Activated CD4-positive, alpha-beta T cell treated with anti-CD3 and anti-CD28 coated beads for 36 hours (primary cell): ENCODE measurements around the gene MORF4L1. TPM values are rescaled to one million over a fixed set of nuclear protein-coding genes. Genes with fewer than 3 reads are reported as not detected.

Source experiments
- ATAC-seq: fragments of 200-7000 bp; cut with Tn5 transposase; one replicate; pipeline ENCODE4 v1.10.0; 2021; ENCODE audit warnings: mild to moderate bottlenecking, moderate library complexity
- CTCF ChIA-PET: fragments of 350-600 bp; sonication (Branson Sonifier 250); formaldehyde crosslinking; loops from one replicate; lab custom pipeline; 2021; ENCODE audit warnings: antibody characterized with exemption; lab: Charles Lee
- POLR2A ChIA-PET: fragments of 350-600 bp; sonication (Branson Sonifier 250); formaldehyde crosslinking; loops from one replicate; lab custom pipeline; 2021; ENCODE audit warnings: antibody characterized with exemption, inconsistent platforms; lab: Charles Lee
- DNase-seq: peaks from one replicate; pipeline ENCODE4 v3.0.0-alpha.2; 2020
- H3K27ac Mint-ChIP-seq: one replicate; pipeline ENCODE4 v1.8.0; 2021; ENCODE audit warnings: mixed read lengths
- H3K27me3 Mint-ChIP-seq: one replicate; pipeline ENCODE4 v1.8.0; 2021; ENCODE audit warnings: mixed read lengths
- H3K36me3 Mint-ChIP-seq: one replicate; pipeline ENCODE4 v1.8.0; 2021; ENCODE audit warnings: low read depth, mixed read lengths
- H3K4me1 Mint-ChIP-seq: one replicate; pipeline ENCODE4 v1.8.0; 2021; ENCODE audit warnings: mixed read lengths
- H3K4me3 Mint-ChIP-seq: one replicate; pipeline ENCODE4 v1.8.0; 2021; ENCODE audit warnings: mild to moderate bottlenecking, moderate library complexity, mixed read lengths
- H3K9me3 Mint-ChIP-seq: one replicate; pipeline ENCODE4 v1.8.0; 2021; ENCODE audit warnings: low read depth, mixed read lengths
- intact Hi-C, 2 experiments: fragments of 100-400 bp; cut with DNase I in 1 of 2; cut with micrococcal nuclease in 1 of 2; formaldehyde crosslinking; loops; one replicate each; pipeline versions ENCODE4 v1.14.2 to v1.15.1; 2022 to 2024; cut with DNase I, micrococcal nuclease
- total RNA-seq, 2 experiments: library from RNA; stranded (reverse); gene quantifications; one replicate each; pipeline ENCODE4 v1.2.3, GENCODE V29; 2021

The MORF4L1 gene
- total RNA-seq, 2 experiments from 2014 or later, result 260 to 353 TPM

GRCh38 chr15:78937132-78937739 is 64.5 kb downstream of the MORF4L1 start:
- Mint-ChIP-seq H3K27ac (no peak overlapping the region), H3K27me3 (peaks cover 12% of the 10 kb centered on the region), H3K9me3 (no peaks in the 10 kb centered on the region), H3K4me3 (no peak overlapping the region), H3K36me3 (no peaks in the 10 kb centered on the region), H3K4me1 (peaks cover 20% of the 10 kb centered on the region)
- peak; percentile 22 for ATAC-seq
- peak; percentile 30 for DNase-seq
- intact Hi-C loops, result no loop called here
- CTCF ChIA-PET, result no interaction called here
- POLR2A ChIA-PET, result no interaction called here

DNA sequence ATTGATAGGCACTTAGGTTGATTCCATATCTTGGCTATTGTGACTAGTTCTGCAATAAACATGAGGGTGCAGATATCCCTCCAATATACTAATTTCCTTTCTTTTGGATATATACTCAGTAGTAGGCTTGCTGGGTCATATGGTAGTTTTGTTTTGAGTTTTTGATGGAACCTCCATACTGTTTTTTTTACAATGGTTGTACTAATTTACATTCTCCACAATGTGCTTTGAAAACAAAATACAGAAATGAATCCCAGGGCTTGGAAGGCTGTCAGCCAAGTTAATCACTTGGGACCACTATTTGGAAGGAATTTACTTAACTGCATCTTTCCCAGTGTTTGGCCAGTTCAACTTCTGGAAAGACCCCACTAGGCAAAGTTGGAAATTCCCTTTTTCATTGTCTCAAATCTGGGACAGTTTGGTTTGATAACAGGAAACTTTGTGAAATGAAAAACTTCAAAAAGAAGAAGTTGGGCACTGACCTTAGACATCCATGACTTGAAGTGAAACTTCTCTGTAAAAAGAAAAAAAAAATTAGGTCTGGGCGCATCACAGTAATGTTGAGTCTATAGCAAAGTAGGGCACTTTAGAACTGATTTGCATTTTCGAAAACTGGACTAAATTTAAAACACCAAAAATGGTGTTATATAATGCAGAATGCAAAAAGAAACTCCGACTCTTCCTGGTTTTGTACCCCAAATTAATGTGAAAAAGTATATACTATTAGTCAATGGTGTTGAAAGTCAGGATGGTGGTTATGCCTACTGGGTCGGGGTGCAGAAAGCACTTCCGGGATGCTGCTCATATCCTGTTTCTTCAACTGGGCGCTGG is 66.2 kb downstream of the MORF4L1 start:
- Mint-ChIP-seq H3K36me3 (no peaks in the 10 kb centered on the region), H3K27ac (peak overlapping the region; percentile 53), H3K27me3 (peaks cover 15% of the 10 kb centered on the region), H3K4me3 (peak overlapping the region; percentile 15), H3K4me1 (peaks cover 20% of the 10 kb centered on the region), H3K9me3 (no peaks in the 10 kb centered on the region)
- ChIA-PET CTCF (interaction anchor here (0.6 kb wide), 1 partner anchor 629 kb away, joined by 3 read pairs; no protein-coding TSS in a partner anchor), POLR2A (no interaction called here)
- intact Hi-C loops, result no loop called here
- ATAC-seq (peak; percentile 62), DNase-seq (no peak)

GRCh38 chr15:78942741-78943140 is 70.1 kb downstream of the MORF4L1 start:
- ATAC-seq (no peak), DNase-seq (no peak)
- intact Hi-C loops, result no loop called here
- Mint-ChIP-seq H3K9me3 (no peaks in the 10 kb centered on the region), H3K36me3 (no peaks in the 10 kb centered on the region), H3K4me1 (peaks cover 15% of the 10 kb centered on the region), H3K4me3 (no peak overlapping the region), H3K27me3 (peaks cover 18% of the 10 kb centered on the region), H3K27ac (no peak overlapping the region)
- POLR2A ChIA-PET, result no interaction called here
- CTCF ChIA-PET, result no interaction called here

DNA sequence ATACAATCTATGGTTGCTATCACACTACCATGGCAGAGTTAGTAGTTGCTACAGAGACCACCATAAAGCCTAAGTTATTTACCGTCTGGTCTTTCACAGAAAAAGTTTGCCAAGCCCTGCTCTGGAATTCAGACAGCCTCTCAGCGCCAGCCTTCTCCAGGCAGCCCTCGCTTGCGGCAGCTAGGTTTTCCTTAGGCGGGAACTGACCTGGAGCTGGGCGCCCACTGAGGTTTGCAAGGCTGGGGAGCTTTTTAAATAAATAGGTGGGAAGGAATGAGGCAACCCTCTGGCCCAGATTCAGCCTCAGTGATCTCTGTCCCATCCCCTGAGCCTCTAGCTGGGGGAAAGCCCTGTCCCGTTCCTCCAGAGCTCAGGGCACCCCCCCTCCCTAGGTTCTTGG is 71.0 kb downstream of the MORF4L1 start:
- Mint-ChIP-seq H3K36me3 (no peaks in the 10 kb centered on the region), H3K27ac (no peak overlapping the region), H3K4me1 (peaks cover 10% of the 10 kb centered on the region), H3K27me3 (peaks cover 15% of the 10 kb centered on the region), H3K9me3 (no peaks in the 10 kb centered on the region), H3K4me3 (peak overlapping the region; percentile 57)
- ChIA-PET CTCF (no interaction called here), POLR2A (no interaction called here)
- DNase-seq, result no peak
- ATAC-seq, result no peak
- intact Hi-C loops, result no loop called here

DNA sequence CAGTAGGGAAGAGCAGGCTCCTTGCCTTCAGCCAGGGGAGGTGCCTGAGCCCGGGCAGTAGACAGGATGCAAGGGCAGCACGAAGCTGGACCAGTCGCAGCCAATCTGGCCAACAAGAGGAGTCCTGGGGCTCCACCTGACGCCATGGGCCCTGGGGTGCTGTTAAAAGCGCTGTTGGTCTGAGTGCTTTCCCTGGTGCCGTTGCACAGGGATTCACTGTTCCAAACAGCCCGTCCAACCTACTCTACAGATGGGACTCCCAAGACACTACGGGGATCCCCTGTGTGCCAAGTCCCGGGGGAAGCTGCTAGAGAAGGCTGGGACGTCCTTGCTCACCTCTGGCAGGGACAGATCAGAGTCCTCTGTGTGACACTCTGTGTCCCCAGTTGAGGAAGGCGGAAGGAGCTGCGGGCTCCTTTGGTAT is 71.5 kb downstream of the MORF4L1 start:
- peak overlapping the region; percentile 13 for H3K27ac Mint-ChIP-seq
- peaks cover 15% of the 10 kb centered on the region for H3K27me3 Mint-ChIP-seq
- DNase-seq, result no peak
- H3K9me3 Mint-ChIP-seq, result no peaks in the 10 kb centered on the region
- ChIA-PET POLR2A (no interaction called here), CTCF (interaction anchor here (0.6 kb wide), 1 partner anchor 69 kb away, joined by 3 read pairs; no protein-coding TSS in a partner anchor)
- H3K36me3 Mint-ChIP-seq, result no peaks in the 10 kb centered on the region
- intact Hi-C loops, result no loop called here
- peak; percentile 22 for ATAC-seq
- H3K4me1 Mint-ChIP-seq, result peaks cover 5% of the 10 kb centered on the region
- peak overlapping the region; percentile 57 for H3K4me3 Mint-ChIP-seq

GRCh38 chr15:78944669-78945407 is 72.1 kb downstream of the MORF4L1 start, which contains the start of gene CTSH:
CTSH (minus strand) TSS chr15:78945046; CDS start chr15:78944981, 65 bp downstream.
- Mint-ChIP-seq H3K4me3 (peak within 1 kb of the TSS; percentile 57), H3K27me3 (peaks cover 15% of the 10 kb centered on the region), H3K36me3 (no peaks in the 10 kb centered on the region), H3K4me1 (peaks cover 3% of the 10 kb centered on the region), H3K9me3 (no peaks in the 10 kb centered on the region), H3K27ac (peak within 1 kb of the TSS; percentile 13)
- ChIA-PET CTCF (interaction anchor here (0.6 kb wide), 1 partner anchor 70 kb away, joined by 3 read pairs; no protein-coding TSS in a partner anchor), POLR2A (interaction anchor here (0.6 kb wide), 1 partner anchor 26 kb away, joined by 3 read pairs; no protein-coding TSS in a partner anchor)
- intact Hi-C loops, result no loop called here
- ATAC-seq (peak; percentile 72), DNase-seq (peak; percentile 69)

GRCh38 chr15:78946493-78946892 is 73.8 kb downstream of the MORF4L1 start:
- no peak for ATAC-seq
- no peaks in the 10 kb centered on the region for H3K36me3 Mint-ChIP-seq
- CTCF ChIA-PET, result no interaction called here
- POLR2A ChIA-PET, result no interaction called here
- no peaks in the 10 kb centered on the region for H3K9me3 Mint-ChIP-seq
- no peak overlapping the region for H3K27ac Mint-ChIP-seq
- intact Hi-C loops, result no loop called here
- H3K4me1 Mint-ChIP-seq, result peaks cover 8% of the 10 kb centered on the region
- no peak overlapping the region for H3K4me3 Mint-ChIP-seq
- no peak for DNase-seq
- H3K27me3 Mint-ChIP-seq, result peaks cover 13% of the 10 kb centered on the region

DNA sequence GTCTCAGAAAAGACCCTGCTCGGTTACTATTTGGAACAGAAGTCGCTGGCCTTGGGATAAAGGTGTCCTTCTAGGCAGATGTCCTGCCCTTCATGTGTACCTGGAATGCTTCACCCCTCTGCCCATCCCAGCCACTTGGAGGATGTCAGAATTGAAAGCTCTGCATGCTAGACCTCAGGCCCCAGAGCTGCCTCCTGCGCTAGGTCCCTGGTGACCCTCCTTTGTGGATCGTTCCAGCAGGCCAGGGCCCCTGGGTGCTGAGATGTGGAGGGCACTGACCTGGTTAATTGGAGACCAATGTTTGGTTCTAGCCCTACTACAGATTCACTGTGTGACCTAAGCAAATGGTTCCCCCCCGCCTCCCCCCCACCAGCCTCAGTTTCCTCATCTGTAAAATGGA is 74.8 kb downstream of the MORF4L1 start:
- CTCF ChIA-PET, result no interaction called here
- Mint-ChIP-seq H3K36me3 (no peaks in the 10 kb centered on the region), H3K4me3 (no peak overlapping the region), H3K4me1 (peaks cover 11% of the 10 kb centered on the region), H3K9me3 (no peaks in the 10 kb centered on the region), H3K27me3 (peaks cover 13% of the 10 kb centered on the region), H3K27ac (no peak overlapping the region)
- ATAC-seq, result no peak
- intact Hi-C loops, result no loop called here
- POLR2A ChIA-PET, result no interaction called here
- DNase-seq, result no peak

Other genes starting within 250 kb of the MORF4L1 start
- gene CHRNB4, start 231.7 kb upstream of the MORF4L1 start, total RNA-seq, result not detected
- gene ADAMTS7, start 61.4 kb upstream of the MORF4L1 start, total RNA-seq, result under 1 TPM; 0.09 to 0.23 TPM
- gene CTSH, start 72.2 kb downstream of the MORF4L1 start, total RNA-seq, result 10 to 100 TPM; 11.2 to 15.1 TPM
- gene RASGRF1, start 217.9 kb downstream of the MORF4L1 start, total RNA-seq, result not detected